ENCODE measurements around the gene CALHM2.

Gene CALHM2

DNA sequence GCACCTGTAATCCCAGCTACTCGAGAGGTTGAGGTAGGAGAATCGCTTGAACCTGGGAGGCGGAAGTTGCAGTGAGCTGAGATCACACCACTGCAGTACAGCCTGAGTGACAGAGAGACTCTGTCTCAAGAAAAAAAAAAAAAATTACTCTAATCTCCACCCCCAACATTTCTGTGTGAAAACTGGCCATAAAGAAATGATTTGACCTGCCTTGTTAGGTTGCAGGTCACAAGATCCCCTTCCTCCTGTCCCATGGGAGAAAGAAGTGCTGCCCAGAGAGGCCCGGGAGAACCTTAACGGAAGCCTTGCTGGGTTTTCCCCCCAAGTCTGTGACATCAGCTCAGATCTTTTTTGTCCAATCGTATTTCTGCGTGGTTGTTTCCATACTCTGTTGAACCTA, 15.2 kb upstream of the CALHM2 start:
- H3K4me1 Mint-ChIP-seq, result peaks cover 34 to 49% of the 10 kb centered on the region in 2 donors
- H3K36me3 Mint-ChIP-seq, result peaks cover 0 to 5% of the 10 kb centered on the region in 2 donors
- DNase-seq (peak; percentile 45), ATAC-seq (replicated peaks) (peak in 1 of 2 donors; percentile 26)
- H3K9me3 Mint-ChIP-seq, result peaks cover 0 to 3% of the 10 kb centered on the region in 2 donors
- peak overlapping the region in 1 of 2 donors; percentile 15 for H3K4me3 Mint-ChIP-seq
- no peaks in the 10 kb centered on the region for H3K27me3 Mint-ChIP-seq
- peak overlapping the region; percentile 91 for H3K27ac Mint-ChIP-seq

DNA sequence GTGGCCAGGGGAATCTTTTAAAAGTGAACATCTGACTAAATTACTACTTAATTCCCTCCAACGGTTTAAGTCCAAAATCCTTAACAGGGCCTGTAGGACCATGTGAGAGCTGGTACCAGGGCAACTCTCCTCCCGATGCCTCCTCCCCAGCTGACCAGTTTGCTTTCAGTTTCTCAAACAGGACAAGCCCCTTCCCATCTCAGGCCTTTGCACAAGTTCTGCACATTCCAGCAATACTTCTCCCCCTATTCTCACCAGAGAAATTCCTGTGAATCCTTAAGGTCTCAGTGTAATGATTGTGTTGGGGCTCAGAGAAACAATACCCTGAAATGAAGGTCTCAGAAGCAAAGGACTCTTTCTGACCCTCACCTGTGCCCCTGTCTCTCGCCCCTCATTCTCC, 14.6 kb upstream of the CALHM2 start:
- Mint-ChIP-seq H3K27me3 (no peaks in the 10 kb centered on the region), H3K4me1 (peaks cover 30 to 43% of the 10 kb centered on the region in 2 donors), H3K4me3 (no peak overlapping the region), H3K36me3 (peaks cover 0 to 5% of the 10 kb centered on the region in 2 donors), H3K9me3 (peaks cover 0 to 3% of the 10 kb centered on the region in 2 donors), H3K27ac (peak overlapping the region; percentile 91)
- ATAC-seq (replicated peaks) (no peak), DNase-seq (no peak)

DNA sequence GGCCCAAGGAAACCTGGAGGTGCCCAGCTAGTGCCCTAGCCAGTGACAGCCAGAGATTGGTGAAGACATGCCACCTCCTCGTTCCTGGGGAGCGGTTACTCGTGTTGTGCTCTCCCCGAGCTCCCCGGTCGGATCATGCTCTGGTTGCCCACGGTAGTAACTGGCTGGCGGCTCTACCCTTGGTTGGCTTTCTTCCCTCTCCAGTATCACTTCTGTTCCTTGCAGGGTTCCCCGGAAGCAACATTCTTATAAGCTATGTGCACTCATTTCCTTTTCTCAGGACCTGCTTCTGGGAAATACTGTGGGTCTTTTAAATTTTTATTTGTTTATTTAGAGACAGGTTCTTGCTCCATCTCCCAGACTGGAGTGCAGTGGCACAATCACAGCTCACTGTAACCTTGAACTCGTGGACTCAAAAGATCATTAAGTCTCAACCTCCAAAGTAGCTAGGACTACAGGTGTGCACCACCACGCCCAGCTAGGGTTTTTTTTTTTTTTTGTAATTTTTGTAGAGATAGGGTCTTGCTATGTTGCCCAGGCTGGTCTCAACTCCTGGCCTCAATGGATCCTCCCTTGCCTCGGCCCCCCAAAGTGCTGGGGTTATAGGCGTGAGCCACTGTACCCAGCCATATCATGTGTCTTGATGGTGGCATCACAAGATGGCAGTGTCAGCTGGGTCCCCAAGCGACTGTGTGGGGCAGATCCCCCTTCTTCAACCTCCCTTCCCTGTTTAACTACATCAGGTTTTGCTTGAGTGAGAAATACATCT, 13.4 kb upstream of the CALHM2 start:
- no peak overlapping the region for H3K27ac Mint-ChIP-seq
- H3K36me3 Mint-ChIP-seq, result peaks cover 0 to 2% of the 10 kb centered on the region in 2 donors
- ATAC-seq (replicated peaks), result no peak
- H3K4me3 Mint-ChIP-seq, result no peak overlapping the region
- peaks cover 0 to under 1% of the 10 kb centered on the region in 2 donors for H3K9me3 Mint-ChIP-seq
- peaks cover 25 to 33% of the 10 kb centered on the region in 2 donors for H3K4me1 Mint-ChIP-seq
- no peaks in the 10 kb centered on the region for H3K27me3 Mint-ChIP-seq
- DNase-seq, result no peak

DNA sequence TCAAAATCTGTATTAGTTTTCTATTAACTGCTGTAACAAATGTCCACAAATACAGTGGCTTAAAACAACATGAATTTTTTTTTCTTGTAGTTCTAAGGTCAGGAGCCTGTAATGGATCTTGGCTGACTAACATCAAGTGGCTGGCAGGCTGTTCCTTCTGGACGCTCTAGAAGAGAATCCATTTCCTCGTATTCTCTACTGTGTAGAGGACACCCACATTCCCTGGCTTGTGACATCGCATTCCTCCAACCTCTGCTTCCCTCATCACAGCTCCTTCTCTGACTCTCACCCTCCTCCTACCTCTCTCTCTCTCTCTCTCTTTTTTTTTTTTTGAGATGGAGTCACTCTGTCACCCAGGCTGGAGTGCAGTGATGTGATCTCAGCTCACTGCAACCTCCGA, 11.3 kb upstream of the CALHM2 start:
- no peaks in the 10 kb centered on the region for H3K27me3 Mint-ChIP-seq
- ATAC-seq (replicated peaks) (no peak), DNase-seq (no peak)
- no peak overlapping the region for H3K27ac Mint-ChIP-seq
- no peaks in the 10 kb centered on the region for H3K9me3 Mint-ChIP-seq
- H3K36me3 Mint-ChIP-seq, result no peaks in the 10 kb centered on the region
- H3K4me3 Mint-ChIP-seq, result no peak overlapping the region
- peaks cover 17 to 21% of the 10 kb centered on the region in 2 donors for H3K4me1 Mint-ChIP-seq

DNA sequence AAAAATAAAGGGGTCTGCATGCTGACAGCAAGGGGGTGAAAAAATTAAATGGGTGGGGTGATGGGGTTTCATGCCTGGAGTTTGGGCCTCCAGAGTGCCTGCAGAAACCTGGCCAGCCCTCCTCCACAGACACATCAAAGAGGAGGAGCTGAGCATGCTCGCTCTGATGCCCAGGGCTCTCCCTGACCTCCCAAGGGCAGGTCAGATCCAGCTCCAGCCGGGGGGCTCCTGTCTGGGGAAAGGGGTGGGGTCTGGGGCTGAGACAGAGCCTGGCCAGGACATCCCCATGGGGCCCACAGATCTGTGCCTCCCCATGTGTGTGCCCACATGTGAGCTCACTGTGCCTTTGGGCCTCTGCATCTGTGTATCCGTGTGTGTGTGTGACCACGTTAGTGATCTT, 7.4 kb upstream of the CALHM2 start:
- Mint-ChIP-seq H3K4me1 (peaks cover 0 to 1% of the 10 kb centered on the region in 2 donors), H3K9me3 (no peaks in the 10 kb centered on the region), H3K36me3 (no peaks in the 10 kb centered on the region), H3K27me3 (peaks cover 0 to 2% of the 10 kb centered on the region in 2 donors), H3K27ac (no peak overlapping the region), H3K4me3 (no peak overlapping the region)
- DNase-seq (no peak), ATAC-seq (replicated peaks) (no peak)

DNA sequence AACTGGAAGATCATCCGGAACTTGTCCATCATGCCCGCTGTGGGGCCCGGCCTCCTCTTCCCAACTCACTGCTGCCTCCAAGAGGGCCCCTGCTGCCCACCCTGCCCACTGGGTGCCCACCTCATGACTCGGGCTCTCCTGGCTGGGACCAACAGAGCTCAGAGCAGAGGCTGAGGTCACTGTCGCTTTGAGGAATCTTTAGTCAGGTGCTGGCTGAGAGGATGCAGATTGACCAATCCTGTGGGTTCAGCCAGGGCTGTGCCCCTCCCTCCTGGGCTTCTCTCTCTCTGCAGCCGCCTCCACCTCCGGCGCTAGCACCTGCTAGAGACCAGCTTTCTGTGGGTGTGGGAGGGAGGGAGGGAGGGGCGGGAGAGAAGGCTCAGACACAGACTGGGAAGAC, 6.5 kb upstream of the CALHM2 start, which contains the start of gene CALHM1:
TSS of gene CALHM1 (minus strand) at position 181 of the 400 bp plus-strand sequence. CDS start at position 32, 149 bp downstream.
- peaks cover 0 to 1% of the 10 kb centered on the region in 2 donors for H3K4me1 Mint-ChIP-seq
- peaks cover under 1 to 6% of the 10 kb centered on the region in 2 donors for H3K27me3 Mint-ChIP-seq
- H3K4me3 Mint-ChIP-seq, result no peak within 1 kb of the TSS
- H3K36me3 Mint-ChIP-seq, result no peaks in the 10 kb centered on the region
- DNase-seq (no peak), ATAC-seq (replicated peaks) (peak; percentile 63 to 79)
- H3K27ac Mint-ChIP-seq, result no peak within 1 kb of the TSS
- no peaks in the 10 kb centered on the region for H3K9me3 Mint-ChIP-seq

DNA sequence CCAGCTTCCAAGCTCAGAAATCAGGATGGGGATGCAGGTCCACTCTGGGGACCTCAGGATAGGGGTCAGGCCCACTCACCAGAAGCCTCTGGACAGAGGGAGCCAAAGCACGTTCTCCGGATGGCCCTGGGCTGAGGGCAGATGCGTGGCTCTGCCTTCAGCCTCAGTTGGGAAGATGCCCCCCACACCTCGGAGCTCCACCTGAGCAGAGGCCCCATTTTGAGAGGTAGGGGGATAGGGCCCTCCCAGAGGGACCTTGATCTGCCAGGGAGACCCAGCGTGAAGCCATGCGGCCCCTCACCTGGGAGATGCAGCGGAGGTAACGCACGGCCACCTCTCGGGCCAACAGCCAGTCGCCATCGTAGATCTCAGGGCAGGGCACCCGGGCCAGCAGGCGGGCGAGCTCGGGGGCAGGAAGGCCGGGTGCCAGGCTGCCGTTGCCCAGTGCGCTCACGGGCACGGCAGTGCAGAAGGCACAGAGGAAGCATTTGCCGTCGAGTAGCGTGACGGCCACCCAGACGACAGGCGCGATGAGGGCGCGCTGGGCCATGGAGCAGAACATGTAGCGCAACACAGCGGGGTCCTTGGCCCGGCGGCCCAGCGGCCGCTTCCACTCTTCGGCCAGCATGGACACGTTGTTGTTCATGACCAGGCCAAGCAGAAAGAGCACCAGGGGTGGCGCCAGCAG, 5.9 kb upstream of the CALHM2 start:
- Mint-ChIP-seq H3K9me3 (no peaks in the 10 kb centered on the region), H3K27ac (no peak overlapping the region), H3K27me3 (peaks cover 4 to 13% of the 10 kb centered on the region in 2 donors), H3K36me3 (peaks cover 0 to 1% of the 10 kb centered on the region in 2 donors), H3K4me3 (no peak overlapping the region), H3K4me1 (peaks cover 0 to 1% of the 10 kb centered on the region in 2 donors)
- DNase-seq (no peak), ATAC-seq (replicated peaks) (no peak)

DNA sequence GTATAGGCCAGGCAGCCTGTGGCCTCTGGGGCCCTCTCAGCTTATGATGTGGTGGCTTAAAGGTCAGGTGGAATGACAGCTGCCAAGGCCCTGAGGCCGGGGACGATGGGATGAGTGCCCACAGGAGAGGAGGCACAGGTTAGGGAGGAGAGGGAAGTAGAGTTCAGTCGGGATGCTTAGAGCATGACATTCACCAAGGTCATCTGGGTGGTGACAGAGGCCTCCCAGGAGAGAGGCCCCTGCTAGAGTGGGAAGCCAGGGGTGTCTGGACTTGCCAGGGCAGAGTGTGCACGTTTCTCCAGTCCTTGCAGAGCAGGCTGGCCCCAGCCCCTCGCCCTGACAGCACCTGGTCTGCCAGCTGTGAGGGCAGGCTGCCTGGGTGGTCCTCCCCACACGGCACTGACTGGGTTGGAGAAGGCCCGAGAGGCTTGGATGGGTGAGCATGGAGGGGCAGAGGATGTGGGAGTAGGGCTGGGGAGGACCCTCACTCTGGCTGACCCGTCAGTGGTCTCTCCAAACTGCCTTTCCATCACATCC, 5.1 kb upstream of the CALHM2 start:
- peak overlapping the region; percentile 75 for H3K27ac Mint-ChIP-seq

DNA sequence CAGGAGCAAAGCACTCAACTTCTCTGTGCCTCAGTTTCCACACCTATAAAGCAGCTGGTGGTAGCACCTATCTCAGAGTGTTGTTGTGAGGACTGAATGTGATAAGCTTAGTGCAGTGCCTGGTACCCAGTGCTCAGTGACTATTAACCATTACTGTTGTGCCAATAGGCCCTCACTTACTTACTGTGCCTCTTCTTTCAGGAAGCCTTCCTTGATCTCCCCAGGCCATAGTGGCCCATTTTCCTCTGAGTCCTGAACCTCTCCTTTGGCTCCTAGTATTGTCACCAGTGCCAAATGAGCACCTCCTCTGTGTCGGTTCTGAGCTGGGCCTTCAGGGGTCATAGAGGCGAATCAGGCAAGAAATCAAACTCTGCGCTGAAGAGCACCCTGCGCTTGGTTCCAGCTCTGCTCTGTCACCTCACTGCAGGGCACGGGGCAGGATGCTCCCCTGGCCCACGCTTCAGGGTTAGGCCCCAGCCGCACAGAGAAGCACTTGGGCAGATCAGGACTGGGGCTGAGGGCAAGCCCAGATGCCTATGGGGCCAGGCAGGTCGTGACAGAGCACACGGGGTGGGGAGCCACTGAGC, 4.0 kb upstream of the CALHM2 start:
- Mint-ChIP-seq H3K9me3 (no peaks in the 10 kb centered on the region), H3K4me1 (peaks cover 13 to 15% of the 10 kb centered on the region in 2 donors), H3K36me3 (peaks cover 1 to 3% of the 10 kb centered on the region in 2 donors), H3K27ac (no peak overlapping the region), H3K27me3 (peaks cover 7 to 18% of the 10 kb centered on the region in 2 donors), H3K4me3 (no peak overlapping the region)
- ATAC-seq (replicated peaks) (no peak), DNase-seq (no peak)

More for the DNA sequence above, 5.1 kb upstream of the CALHM2 start:
- no peak for ATAC-seq (replicated peaks)
- Mint-ChIP-seq H3K4me3 (no peak overlapping the region), H3K27me3 (peaks cover 4 to 18% of the 10 kb centered on the region in 2 donors), H3K4me1 (peaks cover 6 to 7% of the 10 kb centered on the region in 2 donors), H3K36me3 (peaks cover 0 to 1% of the 10 kb centered on the region in 2 donors), H3K9me3 (no peaks in the 10 kb centered on the region)
- DNase-seq, result no peak

DNA sequence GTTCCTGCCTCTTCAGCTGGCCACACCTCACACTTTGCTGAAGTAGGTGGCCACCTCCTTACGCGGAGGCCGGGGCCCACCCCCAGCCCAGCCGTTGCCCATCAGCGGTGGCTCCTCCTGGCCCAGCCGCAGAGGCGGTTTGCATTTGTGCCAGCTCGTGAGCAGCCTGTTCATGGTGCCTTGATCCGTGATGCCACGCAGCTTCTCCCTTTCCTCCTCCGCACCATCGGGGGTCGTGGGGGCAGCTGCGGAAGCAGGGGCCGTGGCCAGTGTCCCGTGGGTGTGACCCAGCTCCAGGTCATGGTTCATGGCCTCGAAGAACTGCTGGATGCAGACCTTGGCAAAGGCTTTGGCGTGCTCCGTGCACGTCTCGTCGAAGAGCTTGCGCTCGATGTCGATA, 3.1 kb upstream of the CALHM2 start:
- Mint-ChIP-seq H3K27me3 (peaks cover 7 to 18% of the 10 kb centered on the region in 2 donors), H3K4me3 (no peak overlapping the region), H3K36me3 (peaks cover 5 to 11% of the 10 kb centered on the region in 2 donors), H3K9me3 (no peaks in the 10 kb centered on the region), H3K4me1 (peaks cover 20 to 21% of the 10 kb centered on the region in 2 donors), H3K27ac (no peak overlapping the region)
- ATAC-seq (replicated peaks) (no peak), DNase-seq (no peak)

DNA sequence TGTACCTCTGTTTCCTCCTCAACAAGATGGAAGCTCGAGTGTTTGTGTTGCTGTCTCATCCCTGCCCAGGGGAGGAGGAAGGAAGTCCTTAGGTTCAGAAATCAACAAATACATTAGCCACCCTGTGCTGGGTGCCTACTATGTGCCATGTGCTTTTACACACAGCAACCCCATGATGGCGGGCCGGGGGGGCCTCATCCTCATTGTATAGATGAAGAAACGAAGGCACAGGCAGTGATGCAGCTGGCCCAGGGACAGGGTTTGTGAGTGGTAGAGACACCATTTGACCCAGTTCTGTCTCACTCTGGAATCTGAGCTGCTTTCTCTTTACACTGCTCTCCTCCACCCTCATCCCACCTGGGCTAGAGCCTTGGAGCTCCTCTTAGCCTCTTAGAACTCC, 1.9 kb upstream of the CALHM2 start:
- no peak for ATAC-seq (replicated peaks)
- peaks cover 14 to 22% of the 10 kb centered on the region in 2 donors for H3K36me3 Mint-ChIP-seq
- no peak overlapping the region for H3K27ac Mint-ChIP-seq
- H3K27me3 Mint-ChIP-seq, result peaks cover 15 to 18% of the 10 kb centered on the region in 2 donors
- H3K4me1 Mint-ChIP-seq, result peaks cover 20 to 29% of the 10 kb centered on the region in 2 donors
- H3K4me3 Mint-ChIP-seq, result no peak overlapping the region
- DNase-seq, result no peak
- no peaks in the 10 kb centered on the region for H3K9me3 Mint-ChIP-seq

DNA sequence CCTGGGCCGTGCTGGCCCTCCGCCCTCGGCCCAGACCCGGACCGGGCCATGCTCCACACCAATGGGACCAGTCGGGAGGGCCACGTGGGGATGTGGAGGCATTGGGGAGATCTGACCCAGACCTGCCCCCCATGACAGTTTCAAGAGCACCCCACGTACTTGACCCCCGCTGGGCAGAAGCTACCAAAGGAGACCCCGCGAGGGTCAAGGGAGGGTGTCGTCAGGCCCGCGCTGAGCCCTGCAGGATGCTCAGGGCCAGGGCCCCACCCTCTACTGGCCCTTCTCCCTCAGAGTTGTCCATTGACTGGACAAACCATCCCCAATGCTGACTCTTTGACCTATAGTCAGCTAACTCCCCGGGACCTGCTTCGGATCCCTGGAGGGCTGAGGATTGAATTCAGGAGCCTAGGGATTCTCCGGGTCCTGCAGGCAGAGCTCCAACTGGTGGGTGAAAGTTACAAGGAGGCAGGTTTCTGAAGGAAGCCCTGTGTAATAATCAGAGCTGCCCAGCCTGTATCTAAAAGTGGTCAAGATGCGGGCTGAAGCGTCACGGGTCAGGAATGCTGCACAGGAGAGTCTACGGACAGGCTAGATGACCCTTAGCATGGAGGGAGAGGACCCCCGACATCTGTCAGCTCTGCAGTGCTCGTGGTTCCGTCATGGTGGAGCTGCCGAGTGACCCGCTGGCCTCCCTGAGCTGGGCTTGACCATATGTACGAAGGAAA, 498 bp upstream of the CALHM2 start:
- peak overlapping the region; percentile 91 for H3K27ac Mint-ChIP-seq
- H3K27me3 Mint-ChIP-seq, result peaks cover 15 to 18% of the 10 kb centered on the region in 2 donors
- peak overlapping the region; percentile 87 to 92 for H3K4me3 Mint-ChIP-seq
- H3K4me1 Mint-ChIP-seq, result peaks cover 20 to 31% of the 10 kb centered on the region in 2 donors
- H3K9me3 Mint-ChIP-seq, result no peaks in the 10 kb centered on the region
- no peak for DNase-seq
- peaks cover 22 to 32% of the 10 kb centered on the region in 2 donors for H3K36me3 Mint-ChIP-seq
- ATAC-seq (replicated peaks), result no peak

DNA sequence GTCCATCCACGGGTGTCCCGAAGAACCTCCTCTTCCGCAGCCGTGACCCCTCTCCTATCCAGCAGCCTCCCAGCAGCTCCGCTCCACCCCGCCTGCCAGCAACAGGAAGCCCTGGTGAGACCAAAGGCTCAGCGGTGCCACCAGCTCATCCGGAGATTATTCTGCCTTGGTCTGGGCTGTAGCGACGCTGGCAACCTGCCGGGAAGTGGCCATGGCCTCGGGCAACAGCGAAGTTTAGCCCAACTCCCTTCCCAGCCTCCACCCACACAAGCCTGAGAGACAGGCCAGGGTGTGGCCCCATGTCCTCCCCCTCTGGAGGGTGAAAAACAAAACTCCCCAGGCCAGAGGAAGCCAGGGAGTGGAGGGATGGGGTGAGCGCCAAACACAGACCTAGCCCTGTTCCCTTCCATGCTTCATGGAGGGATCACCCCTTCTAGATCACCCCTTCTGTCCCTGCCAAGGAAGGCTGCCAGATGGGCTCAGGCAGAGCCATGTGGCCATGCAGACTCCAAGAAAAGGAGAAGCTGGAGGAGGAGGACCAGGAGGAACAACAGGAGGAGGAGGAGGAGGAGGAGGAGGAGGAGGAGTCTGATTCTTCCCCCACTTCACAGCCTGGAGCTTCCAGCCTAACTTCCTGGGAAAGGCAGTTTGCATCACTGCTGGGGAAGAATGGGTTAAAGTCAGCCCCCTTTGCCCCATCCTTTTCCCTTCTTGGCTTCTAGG, 918 bp downstream of the CALHM2 start:
- Mint-ChIP-seq H3K4me1 (peaks cover 20 to 31% of the 10 kb centered on the region in 2 donors), H3K9me3 (no peaks in the 10 kb centered on the region), H3K4me3 (peak overlapping the region; percentile 61 to 92), H3K36me3 (peaks cover 26 to 45% of the 10 kb centered on the region in 2 donors), H3K27me3 (peaks cover 15 to 18% of the 10 kb centered on the region in 2 donors), H3K27ac (peak overlapping the region; percentile 52)
- no peak for DNase-seq
- ATAC-seq (replicated peaks), result peak; percentile 17 to 30
